ENCODE data around the gene CNP.

GRCh38 chr17:41957869-41958439 is 8.6 kb upstream of the CNP start:
- TF ChIP-seq POLR2A (IDR thresholded peaks at IDR 0.05; ENCODE audit: low read depth, low read length), result no peak
- TF ChIP-seq, protein P1, sequence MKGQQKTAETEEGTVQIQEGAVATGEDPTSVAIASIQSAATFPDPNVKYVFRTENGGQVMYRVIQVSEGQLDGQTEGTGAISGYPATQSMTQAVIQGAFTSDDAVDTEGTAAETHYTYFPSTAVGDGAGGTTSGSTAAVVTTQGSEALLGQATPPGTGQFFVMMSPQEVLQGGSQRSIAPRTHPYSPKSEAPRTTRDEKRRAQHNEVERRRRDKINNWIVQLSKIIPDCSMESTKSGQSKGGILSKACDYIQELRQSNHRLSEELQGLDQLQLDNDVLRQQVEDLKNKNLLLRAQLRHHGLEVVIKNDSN (IDR thresholded peaks at IDR 0.05; ENCODE audit: borderline replicate concordance, extremely low read length, insufficient read depth, low read depth, low read length), result no peak
- no peak for TF ChIP-seq IRF3 (IDR thresholded peaks at IDR 0.05)
- TF ChIP-seq BCLAF1 (IDR thresholded peaks at IDR 0.05), result no peak
- TF ChIP-seq, protein P2, sequence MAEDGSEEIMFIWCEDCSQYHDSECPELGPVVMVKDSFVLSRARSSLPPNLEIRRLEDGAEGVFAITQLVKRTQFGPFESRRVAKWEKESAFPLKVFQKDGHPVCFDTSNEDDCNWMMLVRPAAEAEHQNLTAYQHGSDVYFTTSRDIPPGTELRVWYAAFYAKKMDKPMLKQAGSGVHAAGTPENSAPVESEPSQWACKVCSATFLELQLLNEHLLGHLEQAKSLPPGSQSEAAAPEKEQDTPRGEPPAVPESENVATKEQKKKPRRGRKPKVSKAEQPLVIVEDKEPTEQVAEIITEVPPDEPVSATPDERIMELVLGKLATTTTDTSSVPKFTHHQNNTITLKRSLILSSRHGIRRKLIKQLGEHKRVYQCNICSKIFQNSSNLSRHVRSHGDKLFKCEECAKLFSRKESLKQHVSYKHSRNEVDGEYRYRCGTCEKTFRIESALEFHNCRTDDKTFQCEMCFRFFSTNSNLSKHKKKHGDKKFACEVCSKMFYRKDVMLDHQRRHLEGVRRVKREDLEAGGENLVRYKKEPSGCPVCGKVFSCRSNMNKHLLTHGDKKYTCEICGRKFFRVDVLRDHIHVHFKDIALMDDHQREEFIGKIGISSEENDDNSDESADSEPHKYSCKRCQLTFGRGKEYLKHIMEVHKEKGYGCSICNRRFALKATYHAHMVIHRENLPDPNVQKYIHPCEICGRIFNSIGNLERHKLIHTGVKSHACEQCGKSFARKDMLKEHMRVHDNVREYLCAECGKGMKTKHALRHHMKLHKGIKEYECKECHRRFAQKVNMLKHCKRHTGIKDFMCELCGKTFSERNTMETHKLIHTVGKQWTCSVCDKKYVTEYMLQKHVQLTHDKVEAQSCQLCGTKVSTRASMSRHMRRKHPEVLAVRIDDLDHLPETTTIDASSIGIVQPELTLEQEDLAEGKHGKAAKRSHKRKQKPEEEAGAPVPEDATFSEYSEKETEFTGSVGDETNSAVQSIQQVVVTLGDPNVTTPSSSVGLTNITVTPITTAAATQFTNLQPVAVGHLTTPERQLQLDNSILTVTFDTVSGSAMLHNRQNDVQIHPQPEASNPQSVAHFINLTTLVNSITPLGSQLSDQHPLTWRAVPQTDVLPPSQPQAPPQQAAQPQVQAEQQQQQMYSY (CRISPR knock-in tag; IDR thresholded peaks at IDR 0.05), result no peak
- no peak for TF ChIP-seq RAD51 (IDR thresholded peaks at IDR 0.05)
- TF ChIP-seq SPI1 (IDR thresholded peaks at IDR 0.05; ENCODE audit: borderline replicate concordance, insufficient read depth, low read depth, low read length), result no peak
- no peak for TF ChIP-seq CTCF (IDR thresholded peaks at IDR 0.05 in 2 of 3, conservative IDR thresholded peaks at IDR 0.05 in 1 of 3; ENCODE audit: control insufficient read depth in 2 of 3, extremely low read depth in 1 of 3, insufficient read depth in 1 of 3, low read depth in 3 of 3, low read length in 3 of 3)
- TF ChIP-seq RBBP5 (conservative IDR thresholded peaks at IDR 0.05), result no peak
- no peak for TF ChIP-seq HCFC1 (IDR thresholded peaks at IDR 0.05; ENCODE audit: low read length)
